DND-41 (cell line): ENCODE data around the gene HAUS1.

ENCODE experiments used
- CTCF ChIP-seq: IDR thresholded peaks from 2 replicates; pipeline ENCODE4 v1.5.1; 2012; ENCODE audit warnings: borderline replicate concordance, low read length, moderate library complexity, mild to moderate bottlenecking; ENCODE audit not compliant: poor library complexity, severe bottlenecking; ENCODE audit errors: extremely low read depth
- EZH2 ChIP-seq: IDR thresholded peaks from 3 replicates; pipeline ENCODE4 v1.6.1; 2012; ENCODE audit warnings: borderline replicate concordance, low read depth, mild to moderate bottlenecking, moderate library complexity, low read length, inconsistent platforms; ENCODE audit not compliant: severe bottlenecking

- TF ChIP-seq CTCF (no peak), EZH2 (no peak)
Observed at GRCh38 chr18:46166261-46166970, 62.2 kb downstream of the HAUS1 start.
